ENCODE results near the gene BBIP1.

DNA sequence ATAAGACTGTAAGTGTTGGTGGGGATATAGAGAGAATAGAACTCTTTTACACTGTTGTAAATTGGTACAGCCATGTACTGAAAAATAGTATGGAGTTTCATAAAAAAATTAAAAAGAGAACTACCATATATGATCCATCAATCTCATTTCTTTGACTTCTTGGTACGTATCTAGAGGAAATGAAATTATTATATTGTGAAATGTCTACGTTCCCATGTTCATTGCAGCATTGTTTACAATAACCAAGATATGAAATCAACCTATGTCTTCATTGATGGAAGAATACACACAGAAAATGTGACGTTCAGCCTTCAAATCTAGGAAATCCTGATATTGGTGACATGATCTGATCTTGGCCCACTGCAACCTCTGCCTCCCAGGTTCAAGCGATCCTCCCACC, 32.4 kb upstream of the BBIP1 start:
- TF ChIP-seq, protein P1, sequence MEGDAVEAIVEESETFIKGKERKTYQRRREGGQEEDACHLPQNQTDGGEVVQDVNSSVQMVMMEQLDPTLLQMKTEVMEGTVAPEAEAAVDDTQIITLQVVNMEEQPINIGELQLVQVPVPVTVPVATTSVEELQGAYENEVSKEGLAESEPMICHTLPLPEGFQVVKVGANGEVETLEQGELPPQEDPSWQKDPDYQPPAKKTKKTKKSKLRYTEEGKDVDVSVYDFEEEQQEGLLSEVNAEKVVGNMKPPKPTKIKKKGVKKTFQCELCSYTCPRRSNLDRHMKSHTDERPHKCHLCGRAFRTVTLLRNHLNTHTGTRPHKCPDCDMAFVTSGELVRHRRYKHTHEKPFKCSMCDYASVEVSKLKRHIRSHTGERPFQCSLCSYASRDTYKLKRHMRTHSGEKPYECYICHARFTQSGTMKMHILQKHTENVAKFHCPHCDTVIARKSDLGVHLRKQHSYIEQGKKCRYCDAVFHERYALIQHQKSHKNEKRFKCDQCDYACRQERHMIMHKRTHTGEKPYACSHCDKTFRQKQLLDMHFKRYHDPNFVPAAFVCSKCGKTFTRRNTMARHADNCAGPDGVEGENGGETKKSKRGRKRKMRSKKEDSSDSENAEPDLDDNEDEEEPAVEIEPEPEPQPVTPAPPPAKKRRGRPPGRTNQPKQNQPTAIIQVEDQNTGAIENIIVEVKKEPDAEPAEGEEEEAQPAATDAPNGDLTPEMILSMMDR (IDR thresholded peaks at IDR 0.05 in 4 of 5, conservative IDR thresholded peaks at IDR 0.05 in 1 of 5): no peak
- TF ChIP-seq POLR2A (IDR thresholded peaks at IDR 0.05): no peak
